Stomach (tissue), 4 donors: ENCODE results near the gene TEAD4.

Experiments used
- CTCF ChIP-seq, 7 experiments: fragments of 450-650 bp in 4 of 7; fragments of 200-600 bp in 3 of 7; sonication (generic) in 3 of 7; IDR thresholded peaks; one replicate each; pipeline ENCODE4 v1.5.1; 2016 to 2019; ENCODE audit warnings: antibody characterized with exemption in 7 of 7, control low read depth in 2 of 7, mild to moderate bottlenecking in 1 of 7
- POLR2A ChIP-seq, 4 donors: fragments of 450-650 bp; IDR thresholded peaks; one replicate each; pipeline ENCODE4 v1.6.1; 2016; ENCODE audit warnings: antibody characterized with exemption in 4 of 4, control low read depth in 2 of 4, mild to moderate bottlenecking in 1 of 4, moderate library complexity in 1 of 4

- no peak for TF ChIP-seq CTCF (IDR thresholded peaks at IDR 0.05)
- TF ChIP-seq POLR2A (IDR thresholded peaks at IDR 0.05): no peak
Observed at GRCh38 chr12:2959505-2960389, 550 bp downstream of the TEAD4 start.
